K562 (cell line): ENCODE data around the gene PRDX2. TPM values are rescaled to one million over a fixed set of nuclear protein-coding genes. Genes with fewer than 3 reads are reported as not detected.

ENCODE experiments used
- ATAC-seq: fragments of 200-7000 bp; cut with Tn5 transposase; 3 replicates; pipeline ENCODE4 v1.9.1; 2020; ENCODE audit warnings: moderate library complexity
- BruUV-seq: library from RNA; stranded (reverse); fragments of 400-500 nt; replicated peaks from 2 replicates; lab custom pipeline; 2021; lab: Mats Ljungman, UMichigan
- CTCF ChIA-PET: fragments of 300-600 bp; formaldehyde crosslinking; extraction: SDS; loops from one replicate; lab custom pipeline; 2021; ENCODE audit warnings: low intra/inter-chr PET ratio; lab: Yijun Ruan, JAX
- POLR2A ChIA-PET: fragments of 300-600, 350-650 bp; sonication (Branson Sonifier 250); formaldehyde crosslinking; extraction: SDS; loops from one replicate; lab custom pipeline; 2021; ENCODE audit warnings: antibody characterized with exemption, inconsistent platforms; lab: Yijun Ruan, JAX
- DNase-seq, 4 experiments: peaks; one replicate each; pipeline versions ENCODE4 v3.0.0 to v3.0.0-alpha.2; 2011 to 2018; ENCODE audit warnings: low spot score in 3 of 4, mixed read lengths in 3 of 4; ENCODE audit errors: extremely low read depth in 1 of 4
- FAIRE-seq: peaks from 2 replicates; lab custom pipeline; 2011; peaks lifted over from hg19 to GRCh38; lab: Jason Lieb, UNC
- H2AFZ ChIP-seq: 2 replicates; pipeline ENCODE4 v1.6.0; 2011; ENCODE audit warnings: low read depth, low read length, control low read depth, inconsistent platforms
- H3K27ac ChIP-seq: fragments of 200-600 bp; 3 replicates; pipeline ENCODE4 v1.8.0; 2011; ENCODE audit warnings: low read depth, mild to moderate bottlenecking, control low read depth, inconsistent platforms, low read length, moderate library complexity, mixed read lengths; ENCODE audit errors: extremely low read depth
- H3K27me3 ChIP-seq, 2 experiments: fragments of 300-600 bp in 1 of 2; 2 replicates in 1 of 2; 3 replicates in 1 of 2; pipeline versions ENCODE4 v1.6.0 to v1.8.0; 2011; ENCODE audit warnings: inconsistent platforms in 2 of 2, low read length in 2 of 2, mild to moderate bottlenecking in 1 of 2, mixed read lengths in 1 of 2, moderate library complexity in 1 of 2; ENCODE audit not compliant: control insufficient read depth in 2 of 2, insufficient read depth in 2 of 2
- H3K36me3 ChIP-seq: fragments of 300-600 bp; 3 replicates; pipeline ENCODE4 v1.8.0; 2011; ENCODE audit warnings: mild to moderate bottlenecking, low read length, inconsistent platforms; ENCODE audit not compliant: control insufficient read depth, insufficient read depth
- H3K4me1 ChIP-seq, 2 experiments: fragments of 200-600 bp in 1 of 2; replicated peaks in 1 of 2; 2 replicates in 1 of 2; 3 replicates in 1 of 2; pipeline versions ENCODE4 v1.5.1 to v1.8.0; 2011; ENCODE audit warnings: inconsistent platforms in 2 of 2, low read length in 2 of 2, mild to moderate bottlenecking in 1 of 2, mixed read lengths in 1 of 2, moderate library complexity in 1 of 2; ENCODE audit not compliant: control insufficient read depth in 2 of 2, insufficient read depth in 2 of 2
- H3K4me2 ChIP-seq: 2 replicates; pipeline ENCODE4 v1.6.1; 2011; ENCODE audit warnings: low read length, control low read depth, inconsistent platforms, mixed read lengths; ENCODE audit not compliant: insufficient read depth
- H3K4me3 ChIP-seq: fragments of 200-600 bp; sonication (generic), shearing (Covaris generic); 2 replicates; pipeline ENCODE4 v1.5.1; 2016; ENCODE audit warnings: control low read depth, inconsistent platforms
- H3K79me2 ChIP-seq: fragments of 200-600 bp; 3 replicates; pipeline ENCODE4 v1.8.0; 2011; ENCODE audit warnings: low read length, inconsistent platforms; ENCODE audit not compliant: control insufficient read depth, insufficient read depth
- H3K9ac ChIP-seq, 2 experiments: 2 replicates each; pipeline versions ENCODE4 v1.6.0 to v1.6.1; 2011; ENCODE audit warnings: low read depth in 2 of 2, low read length in 2 of 2, control low read depth in 1 of 2, inconsistent platforms in 1 of 2, mild to moderate bottlenecking in 1 of 2, mixed read lengths in 1 of 2; ENCODE audit not compliant: insufficient read depth in 1 of 2
- H3K9me1 ChIP-seq: one replicate; pipeline ENCODE4 v1.6.0; 2011; ENCODE audit warnings: inconsistent platforms, mild to moderate bottlenecking, low read length, moderate library complexity; ENCODE audit not compliant: control insufficient read depth, insufficient read depth
- H3K9me3 ChIP-seq: replicated peaks from 2 replicates; pipeline ENCODE4 v1.5.1; 2011; ENCODE audit warnings: low read depth, low read length, inconsistent platforms; ENCODE audit not compliant: control insufficient read depth, insufficient read depth
- H4K20me1 ChIP-seq: replicated peaks from 2 replicates; pipeline ENCODE4 v1.6.1; 2011; ENCODE audit warnings: low read length, inconsistent platforms, mixed read lengths; ENCODE audit not compliant: control insufficient read depth, insufficient read depth
- GTF2E2 ChIP-seq: fragments of 200-800 bp; sonication (Bioruptor generic); IDR thresholded peaks from 2 replicates; pipeline ENCODE4 v1.6.1; 2016; ENCODE audit warnings: missing genetic modification characterization, missing compliant biosample characterization
- KDM2B ChIP-seq: fragments of 250-450 bp; sonication (Bioruptor Pico); IDR thresholded peaks from 2 replicates; pipeline ENCODE4 v1.8.0; 2021; ENCODE audit warnings: mild to moderate bottlenecking, moderate library complexity
- LEF1 ChIP-seq: fragments of 450-650 bp; IDR thresholded peaks from 2 replicates; pipeline ENCODE4 v1.6.1; 2016; ENCODE audit warnings: mild to moderate bottlenecking
- MTA2 ChIP-seq: fragments of 450-650 bp; IDR thresholded peaks from 2 replicates; pipeline ENCODE4 v1.6.1; 2016; ENCODE audit warnings: low read depth
- PRPF4 ChIP-seq: fragments of 200-400 bp; formaldehyde crosslinking; IDR thresholded peaks from one replicate; pipeline ENCODE4 v1.6.1; 2017; ENCODE audit warnings: low read length, low read depth, mild to moderate bottlenecking; ENCODE audit not compliant: insufficient read depth, poor library complexity, severe bottlenecking
- SMAD3 ChIP-seq: fragments of 450-650 bp; formaldehyde crosslinking; conservative IDR thresholded peaks from 2 replicates; pipeline ENCODE4 v1.4.0; 2020; ENCODE audit warnings: mild to moderate bottlenecking
- SRSF7 ChIP-seq: fragments of 200-400 bp; formaldehyde crosslinking; optimal IDR thresholded peaks from 2 replicates; pipeline ENCODE3; 2017; ENCODE audit warnings: mild to moderate bottlenecking, low read depth, low read length
- ZC3H8 ChIP-seq: fragments of 450-650 bp; IDR thresholded peaks from 2 replicates; pipeline ENCODE4 v1.6.1; 2017
- ZNF431 ChIP-seq: sonication (generic); formaldehyde crosslinking; IDR thresholded peaks from 2 replicates; pipeline ENCODE4 v1.8.0; 2022; ENCODE audit warnings: mild to moderate bottlenecking, missing genetic modification reagents
- ZNF778 ChIP-seq: fragments of 450-650 bp; formaldehyde crosslinking; IDR thresholded peaks from 2 replicates; pipeline ENCODE4 v1.4.0; 2020; ENCODE audit warnings: mild to moderate bottlenecking, moderate library complexity
- WGBS: fragments of 100-300 bp; shearing (Covaris generic); methylation state at CpG from one replicate; pipeline ENCODE4 v1.1.6; 2016; ENCODE audit warnings: low coverage, mixed read lengths; ENCODE audit not compliant: insufficient coverage; ENCODE audit errors: missing lambda C conversion rate; 5-methylcytosine and 5-hydroxymethylcytosine counted together
- in situ Hi-C: fragments of 300-500 bp; cut with MboI; formaldehyde crosslinking; loops from 4 replicates; pipeline ENCODE4 v1.15.0; 2018; ENCODE audit warnings: inconsistent platforms, mixed read lengths
- intact Hi-C: fragments of 100-400 bp; cut with micrococcal nuclease; formaldehyde crosslinking; loops from 2 replicates; pipeline ENCODE4 v1.14.2; 2022
- polyA plus RNA-seq, 8 experiments: library from polyadenylated mRNA; depleted of rRNA in 4 of 8; stranded (reverse) in 5 of 8; unstranded in 3 of 8; fragments of >200 nt; fragmentation: Nextera tagmentation in 2 of 8; fragmentation: Illumina TruSeq in 1 of 8; extraction: Ambion mirVana in 2 of 8; extraction: Trizol in 1 of 8; gene quantifications; 2 replicates each; pipeline versions ENCODE4 v1.2.1 to v1.2.3, GENCODE V29; 2011 to 2014; ENCODE audit warnings: inconsistent platforms in 1 of 8, missing spikeins in 1 of 8
- total RNA-seq, 7 experiments: library from RNA; depleted of rRNA in 6 of 7; stranded (reverse); fragments of >200 nt in 6 of 7; fragmentation: Illumina TruSeq in 2 of 7; extraction: Trizol in 2 of 7; gene quantifications; 2 replicates each; pipeline versions ENCODE4 v1.2.1 to v1.2.3, GENCODE V29; 2011 to 2021; ENCODE audit warnings: low replicate concordance in 1 of 7
- TF ChIP-seq, protein P1 (sequence below): IDR thresholded peaks from 3 replicates; pipeline ENCODE4 v1.6.1; 2011; ENCODE audit warnings: borderline replicate concordance, mild to moderate bottlenecking, moderate library complexity; ENCODE audit not compliant: insufficient read length; ENCODE audit errors: extremely low read depth
- TF ChIP-seq, protein P2 (sequence below): fragments of 250-450 bp; sonication (Bioruptor Pico); IDR thresholded peaks from 2 replicates; pipeline ENCODE4 v1.6.1; 2021; ENCODE audit warnings: mild to moderate bottlenecking

PRDX2 gene
- total and polyA plus RNA-seq, 9 of the 15 experiments (the other 6 are each of a cell fraction or from before 2014, with no cell fraction given) = 206 to 1,183 (median 415) TPM

DNA sequence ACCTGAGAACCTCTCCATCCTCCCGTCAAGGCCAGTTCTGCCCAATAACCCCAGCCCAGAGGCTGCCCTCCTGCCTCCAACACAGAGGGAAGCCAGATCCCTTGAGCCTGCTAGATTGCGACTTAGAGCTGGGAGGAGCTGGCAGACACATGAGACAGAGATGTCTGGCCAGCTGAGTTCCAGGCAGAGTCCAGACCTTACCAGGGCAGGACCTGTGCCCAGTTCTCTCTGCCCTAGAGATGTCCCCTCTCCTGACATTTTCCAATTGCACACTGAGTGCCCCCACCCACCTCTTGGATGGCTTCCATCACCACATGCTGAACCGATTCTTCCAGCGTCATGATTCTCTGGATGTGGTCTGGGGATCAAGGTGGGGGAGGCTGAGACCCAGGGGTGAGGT is 29.3 kb downstream of the PRDX2 start:
- Histone ChIP-seq H3K36me3 (no peaks in the 10 kb centered on the region), H3K79me2 (peaks cover 6% of the 10 kb centered on the region; the same call in 1 of the 3 replicates), H2AFZ (no peak overlapping the region), H3K9me1 (no peaks in the 10 kb centered on the region), H3K9me3 (no peaks in the 10 kb centered on the region), H3K4me1 (peaks cover 5 to 38% of the 10 kb centered on the region in 2 experiments; a peak in 4 of 5 replicates), H3K27ac (no peak overlapping the region), H3K4me3 (no peak overlapping the region), H3K9ac (0 out of 4 replicates have a peak overlapping the region, but pooled peaks of 1 of the 2 experiments have one; percentile 3), H4K20me1 (no peaks in the 10 kb centered on the region), H3K27me3 (no peaks in the 10 kb centered on the region), H3K4me2 (no peak overlapping the region)
- TF ChIP-seq KDM2B (CRISPR knock-in tag) (no peak), LEF1 (no peak), GTF2E2 (no peak), PRPF4 (no peak)
- DNase-seq (no peak), ATAC-seq (no peak), FAIRE-seq (no peak)
- ChIA-PET CTCF (no interaction called here), POLR2A (interaction anchor here (0.8 to 1.9 kb wide), 2 partner anchors 20 to 32 kb away, joined by 3 to 11 read pairs; partner anchors contain the start of gene JUNB)
- BruUV-seq = no TSS peak
- WGBS = 38% methylated on average over 3 of the region's 4 CpGs
- intact Hi-C loops = no loop called here
- in situ Hi-C loops = no loop called here

DNA sequence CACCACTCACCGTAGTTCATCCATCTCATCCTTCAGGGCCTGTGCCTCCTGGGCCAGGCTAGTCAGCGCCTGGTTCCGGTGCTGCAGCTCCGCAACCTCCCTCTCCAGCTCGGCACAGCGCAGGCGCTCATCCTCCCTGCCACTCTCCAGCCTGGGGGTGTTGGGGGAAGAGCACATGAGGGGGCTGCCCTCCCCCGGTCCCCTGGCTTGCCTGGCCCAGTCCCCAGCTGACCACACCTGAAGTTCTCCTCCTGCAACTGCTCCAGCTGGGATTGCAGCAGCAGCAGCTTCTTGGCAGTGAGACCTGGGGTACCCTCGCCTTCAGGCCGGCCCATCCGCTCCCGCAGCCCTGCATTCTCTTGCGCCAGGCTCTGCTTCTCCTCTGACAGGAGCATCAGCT is 30.7 kb downstream of the PRDX2 start:
- ATAC-seq = no peak
- H3K4me2 ChIP-seq = no peak overlapping the region
- H3K9me3 ChIP-seq = no peaks in the 10 kb centered on the region
- H3K27ac ChIP-seq = no peak overlapping the region
- ChIA-PET CTCF (no interaction called here), POLR2A (no interaction called here)
- no peaks in the 10 kb centered on the region for H3K9me1 ChIP-seq
- no peaks in the 10 kb centered on the region for H3K27me3 ChIP-seq
- intact Hi-C loops (no loop called here), in situ Hi-C loops (no loop called here)
- DNase-seq = no peak
- no peaks in the 10 kb centered on the region for H3K36me3 ChIP-seq
- H3K9ac ChIP-seq = no peak overlapping the region
- H3K4me3 ChIP-seq = no peak overlapping the region
- H3K4me1 ChIP-seq = peaks cover 5 to 31% of the 10 kb centered on the region in 2 experiments; a peak in 4 of 5 replicates
- H4K20me1 ChIP-seq = no peaks in the 10 kb centered on the region
- no peak overlapping the region for H2AFZ ChIP-seq
- BruUV-seq = no TSS peak
- H3K79me2 ChIP-seq = peaks cover 6% of the 10 kb centered on the region; the same call in 1 of the 3 replicates
- FAIRE-seq = no peak
- WGBS = 90% methylated on average over 7 of the region's 13 CpGs
- no peak for TF ChIP-seq SRSF7
- TF ChIP-seq ZNF431 (CRISPR knock-in tag) = no peak
- TF ChIP-seq MTA2 = no peak
- no peak for TF ChIP-seq ZNF778 (CRISPR knock-in tag)
- TF ChIP-seq, protein P1, sequence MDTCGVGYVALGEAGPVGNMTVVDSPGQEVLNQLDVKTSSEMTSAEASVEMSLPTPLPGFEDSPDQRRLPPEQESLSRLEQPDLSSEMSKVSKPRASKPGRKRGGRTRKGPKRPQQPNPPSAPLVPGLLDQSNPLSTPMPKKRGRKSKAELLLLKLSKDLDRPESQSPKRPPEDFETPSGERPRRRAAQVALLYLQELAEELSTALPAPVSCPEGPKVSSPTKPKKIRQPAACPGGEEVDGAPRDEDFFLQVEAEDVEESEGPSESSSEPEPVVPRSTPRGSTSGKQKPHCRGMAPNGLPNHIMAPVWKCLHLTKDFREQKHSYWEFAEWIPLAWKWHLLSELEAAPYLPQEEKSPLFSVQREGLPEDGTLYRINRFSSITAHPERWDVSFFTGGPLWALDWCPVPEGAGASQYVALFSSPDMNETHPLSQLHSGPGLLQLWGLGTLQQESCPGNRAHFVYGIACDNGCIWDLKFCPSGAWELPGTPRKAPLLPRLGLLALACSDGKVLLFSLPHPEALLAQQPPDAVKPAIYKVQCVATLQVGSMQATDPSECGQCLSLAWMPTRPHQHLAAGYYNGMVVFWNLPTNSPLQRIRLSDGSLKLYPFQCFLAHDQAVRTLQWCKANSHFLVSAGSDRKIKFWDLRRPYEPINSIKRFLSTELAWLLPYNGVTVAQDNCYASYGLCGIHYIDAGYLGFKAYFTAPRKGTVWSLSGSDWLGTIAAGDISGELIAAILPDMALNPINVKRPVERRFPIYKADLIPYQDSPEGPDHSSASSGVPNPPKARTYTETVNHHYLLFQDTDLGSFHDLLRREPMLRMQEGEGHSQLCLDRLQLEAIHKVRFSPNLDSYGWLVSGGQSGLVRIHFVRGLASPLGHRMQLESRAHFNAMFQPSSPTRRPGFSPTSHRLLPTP = no peak
- TF ChIP-seq SMAD3 (CRISPR knock-in tag) = no peak
- no peak for TF ChIP-seq ZC3H8
- TF ChIP-seq, protein P2, sequence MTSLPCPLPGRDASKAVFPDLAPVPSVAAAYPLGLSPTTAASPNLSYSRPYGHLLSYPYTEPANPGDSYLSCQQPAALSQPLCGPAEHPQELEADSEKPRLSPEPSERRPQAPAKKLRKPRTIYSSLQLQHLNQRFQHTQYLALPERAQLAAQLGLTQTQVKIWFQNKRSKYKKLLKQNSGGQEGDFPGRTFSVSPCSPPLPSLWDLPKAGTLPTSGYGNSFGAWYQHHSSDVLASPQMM (CRISPR knock-in tag) = no peak
